HL-60 (cell line): ENCODE results near the gene NT5C2.
A peak's percentile ranks its signal among the peaks of the same experiment; 100 is the strongest.

Experiments used
- DNase-seq, 2 experiments: peaks; one replicate each; pipeline ENCODE4 v3.0.0-alpha.2; 2010 to 2020; ENCODE audit warnings: low read depth in 1 of 2, low spot score in 1 of 2
- H3K27ac ChIP-seq: fragments of 250-450 bp; sonication (Bioruptor Pico); replicated peaks from 2 replicates; pipeline ENCODE4 v1.5.1; 2020; ENCODE audit warnings: mild to moderate bottlenecking, moderate library complexity
- H3K27me3 ChIP-seq: fragments of 250-450 bp; sonication (Bioruptor Pico); 2 replicates; pipeline ENCODE4 v1.5.1; 2021; ENCODE audit warnings: mild to moderate bottlenecking, moderate library complexity; ENCODE audit not compliant: insufficient read depth, poor library complexity, severe bottlenecking
- H3K4me3 ChIP-seq: replicated peaks from 2 replicates; pipeline ENCODE4 v1.5.1; 2011; ENCODE audit warnings: mild to moderate bottlenecking, control low read depth, low read length; ENCODE audit not compliant: insufficient read depth
- GABPA ChIP-seq: IDR thresholded peaks from 2 replicates; pipeline ENCODE4 v1.6.1; 2012; ENCODE audit warnings: low read depth
- POLR2AphosphoS5 ChIP-seq: IDR thresholded peaks from 2 replicates; pipeline ENCODE4 v1.6.1; 2012; ENCODE audit warnings: low read depth
- SPI1 ChIP-seq: IDR thresholded peaks from 2 replicates; pipeline ENCODE4 v1.6.1; 2012; ENCODE audit warnings: low read depth, mild to moderate bottlenecking, borderline replicate concordance
- TF ChIP-seq, protein P1 (sequence below): IDR thresholded peaks from 2 replicates; pipeline ENCODE4 v1.6.1; 2012; ENCODE audit warnings: low read depth; ENCODE audit not compliant: insufficient replicate concordance
- TF ChIP-seq, protein P2 (sequence below): IDR thresholded peaks from one replicate; pipeline ENCODE4 v1.5.1; 2011; ENCODE audit warnings: low read length, control low read depth, inconsistent platforms; ENCODE audit not compliant: insufficient read depth

NT5C2 gene

DNA sequence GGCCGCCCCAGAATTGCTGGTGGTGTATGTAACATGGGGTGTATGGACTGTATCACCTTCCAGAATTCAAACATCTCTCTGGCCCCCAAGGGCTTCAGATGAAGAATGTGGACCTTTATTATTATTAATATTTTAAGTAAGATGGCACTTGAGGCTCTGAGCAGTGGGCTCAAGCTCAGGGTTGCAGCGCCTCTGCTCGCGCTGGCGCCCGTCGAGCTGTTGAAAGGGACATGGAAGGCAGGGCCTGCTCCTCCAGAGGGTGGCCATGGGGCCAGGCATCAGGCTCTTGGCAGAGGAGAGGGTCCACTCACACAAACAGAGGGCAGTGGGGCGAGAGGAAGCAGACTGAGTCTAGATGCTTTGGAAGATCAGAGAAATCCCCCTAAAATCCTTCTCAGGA lies 120.2 kb downstream of the NT5C2 start:
- H3K27me3 ChIP-seq: no peaks in the 10 kb centered on the region
- no peak overlapping the region for H3K4me3 ChIP-seq
- H3K27ac ChIP-seq: no peak overlapping the region
- DNase-seq: no peak
- TF ChIP-seq, protein P1, sequence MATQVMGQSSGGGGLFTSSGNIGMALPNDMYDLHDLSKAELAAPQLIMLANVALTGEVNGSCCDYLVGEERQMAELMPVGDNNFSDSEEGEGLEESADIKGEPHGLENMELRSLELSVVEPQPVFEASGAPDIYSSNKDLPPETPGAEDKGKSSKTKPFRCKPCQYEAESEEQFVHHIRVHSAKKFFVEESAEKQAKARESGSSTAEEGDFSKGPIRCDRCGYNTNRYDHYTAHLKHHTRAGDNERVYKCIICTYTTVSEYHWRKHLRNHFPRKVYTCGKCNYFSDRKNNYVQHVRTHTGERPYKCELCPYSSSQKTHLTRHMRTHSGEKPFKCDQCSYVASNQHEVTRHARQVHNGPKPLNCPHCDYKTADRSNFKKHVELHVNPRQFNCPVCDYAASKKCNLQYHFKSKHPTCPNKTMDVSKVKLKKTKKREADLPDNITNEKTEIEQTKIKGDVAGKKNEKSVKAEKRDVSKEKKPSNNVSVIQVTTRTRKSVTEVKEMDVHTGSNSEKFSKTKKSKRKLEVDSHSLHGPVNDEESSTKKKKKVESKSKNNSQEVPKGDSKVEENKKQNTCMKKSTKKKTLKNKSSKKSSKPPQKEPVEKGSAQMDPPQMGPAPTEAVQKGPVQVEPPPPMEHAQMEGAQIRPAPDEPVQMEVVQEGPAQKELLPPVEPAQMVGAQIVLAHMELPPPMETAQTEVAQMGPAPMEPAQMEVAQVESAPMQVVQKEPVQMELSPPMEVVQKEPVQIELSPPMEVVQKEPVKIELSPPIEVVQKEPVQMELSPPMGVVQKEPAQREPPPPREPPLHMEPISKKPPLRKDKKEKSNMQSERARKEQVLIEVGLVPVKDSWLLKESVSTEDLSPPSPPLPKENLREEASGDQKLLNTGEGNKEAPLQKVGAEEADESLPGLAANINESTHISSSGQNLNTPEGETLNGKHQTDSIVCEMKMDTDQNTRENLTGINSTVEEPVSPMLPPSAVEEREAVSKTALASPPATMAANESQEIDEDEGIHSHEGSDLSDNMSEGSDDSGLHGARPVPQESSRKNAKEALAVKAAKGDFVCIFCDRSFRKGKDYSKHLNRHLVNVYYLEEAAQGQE: no peak
- TF ChIP-seq SPI1: no peak
- no peak for TF ChIP-seq POLR2AphosphoS5
- TF ChIP-seq GABPA: no peak
- TF ChIP-seq, protein P2, sequence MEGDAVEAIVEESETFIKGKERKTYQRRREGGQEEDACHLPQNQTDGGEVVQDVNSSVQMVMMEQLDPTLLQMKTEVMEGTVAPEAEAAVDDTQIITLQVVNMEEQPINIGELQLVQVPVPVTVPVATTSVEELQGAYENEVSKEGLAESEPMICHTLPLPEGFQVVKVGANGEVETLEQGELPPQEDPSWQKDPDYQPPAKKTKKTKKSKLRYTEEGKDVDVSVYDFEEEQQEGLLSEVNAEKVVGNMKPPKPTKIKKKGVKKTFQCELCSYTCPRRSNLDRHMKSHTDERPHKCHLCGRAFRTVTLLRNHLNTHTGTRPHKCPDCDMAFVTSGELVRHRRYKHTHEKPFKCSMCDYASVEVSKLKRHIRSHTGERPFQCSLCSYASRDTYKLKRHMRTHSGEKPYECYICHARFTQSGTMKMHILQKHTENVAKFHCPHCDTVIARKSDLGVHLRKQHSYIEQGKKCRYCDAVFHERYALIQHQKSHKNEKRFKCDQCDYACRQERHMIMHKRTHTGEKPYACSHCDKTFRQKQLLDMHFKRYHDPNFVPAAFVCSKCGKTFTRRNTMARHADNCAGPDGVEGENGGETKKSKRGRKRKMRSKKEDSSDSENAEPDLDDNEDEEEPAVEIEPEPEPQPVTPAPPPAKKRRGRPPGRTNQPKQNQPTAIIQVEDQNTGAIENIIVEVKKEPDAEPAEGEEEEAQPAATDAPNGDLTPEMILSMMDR: no peak

DNA sequence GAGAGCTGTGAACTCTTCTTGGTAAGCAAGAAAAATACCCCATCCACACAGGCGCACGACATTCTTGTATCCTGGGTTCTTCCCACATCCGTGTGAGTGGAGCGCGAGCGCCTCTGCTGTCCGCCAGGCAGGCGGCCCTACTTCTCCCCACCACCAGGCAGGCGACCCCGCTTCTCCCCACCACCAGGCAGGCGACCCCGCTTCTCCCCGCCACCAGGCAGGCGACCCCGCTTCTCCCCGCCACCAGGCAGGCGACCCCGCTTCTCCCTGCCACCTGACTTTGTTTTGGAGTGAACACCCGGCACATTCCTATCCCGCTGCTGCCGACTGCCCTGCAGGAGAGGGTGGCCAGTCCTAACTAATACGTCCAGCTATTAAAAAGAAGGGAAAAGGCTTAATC lies 120.8 kb downstream of the NT5C2 start:
- no peak overlapping the region for H3K4me3 ChIP-seq
- no peak overlapping the region for H3K27ac ChIP-seq
- DNase-seq: no peak
- TF ChIP-seq, protein P1: no peak
- TF ChIP-seq, protein P2: no peak
- no peak for TF ChIP-seq SPI1
- TF ChIP-seq POLR2AphosphoS5: no peak
- no peak for TF ChIP-seq GABPA
- no peaks in the 10 kb centered on the region for H3K27me3 ChIP-seq

DNA sequence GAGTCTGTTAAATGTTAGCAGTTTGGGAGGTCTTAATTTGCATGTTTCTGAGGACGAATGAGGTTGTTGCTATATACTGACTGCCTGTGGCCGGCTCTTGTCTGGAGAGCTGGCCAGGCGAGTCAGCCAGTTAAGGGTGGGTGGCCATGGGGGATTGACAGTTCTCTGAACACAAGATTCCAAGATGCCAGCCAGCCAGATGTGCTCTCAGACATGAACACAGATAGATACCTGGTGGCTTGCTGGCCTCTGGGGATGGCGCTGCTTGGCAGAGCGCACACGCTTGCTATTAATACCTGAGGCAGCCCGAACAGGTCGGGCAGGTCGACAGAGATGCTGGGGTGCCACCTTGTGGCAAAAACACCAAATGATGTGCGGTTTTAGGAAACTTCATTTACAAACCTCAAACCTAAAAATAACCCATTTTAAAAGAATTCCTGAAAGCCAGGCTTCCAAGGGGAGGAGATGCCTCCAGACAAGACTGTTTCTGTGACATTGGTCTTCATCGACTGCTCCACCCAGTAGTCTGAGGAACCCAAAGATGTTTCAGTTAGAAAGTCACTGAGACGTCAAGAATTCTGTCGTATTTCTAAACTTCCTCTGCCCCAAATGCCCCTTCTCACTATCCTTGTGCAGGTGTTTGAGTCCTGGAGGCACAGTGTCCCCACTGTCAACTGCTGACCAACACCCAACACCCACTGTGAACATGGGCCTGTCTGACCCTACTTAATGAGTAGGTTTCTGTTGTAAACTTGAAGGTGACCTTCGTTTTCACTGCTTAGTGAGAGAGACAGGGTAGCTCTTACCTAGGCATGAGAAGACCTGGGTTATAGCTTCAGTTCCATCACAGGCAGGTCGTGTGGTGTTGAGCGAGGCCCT lies 123.4 kb downstream of the NT5C2 start:
- H3K4me3 ChIP-seq: no peak overlapping the region
- DNase-seq: peak in 1 of 2 experiments; percentile 62
- no peak overlapping the region for H3K27ac ChIP-seq
- H3K27me3 ChIP-seq: no peaks in the 10 kb centered on the region
- TF ChIP-seq, protein P1: no peak
- TF ChIP-seq, protein P2: no peak
- no peak for TF ChIP-seq POLR2AphosphoS5
- no peak for TF ChIP-seq SPI1
- no peak for TF ChIP-seq GABPA
